OCI-LY1 (cell line): Measurements from ENCODE around the gene PRR16.
A peak's percentile ranks its signal among the peaks of the same experiment; 100 is the strongest.

ENCODE experiments used
- H2AFZ ChIP-seq: fragments of 200-600 bp; sonication (generic), shearing (Covaris generic); 2 replicates; pipeline ENCODE4 v1.6.0; 2014; ENCODE audit warnings: antibody characterized with exemption, mild to moderate bottlenecking, low read length
- H3F3A ChIP-seq: fragments of 200-600 bp; sonication (generic), shearing (Covaris generic); 2 replicates; pipeline ENCODE4 v1.6.0; 2014; ENCODE audit warnings: mild to moderate bottlenecking, antibody characterized with exemption, low read length, moderate library complexity; ENCODE audit not compliant: insufficient read depth
- H3K27ac ChIP-seq: fragments of 200-600 bp; sonication (generic); 2 replicates; pipeline ENCODE4 v1.5.1; 2014; ENCODE audit warnings: low read length, mixed run types, mild to moderate bottlenecking, low read depth; ENCODE audit not compliant: poor library complexity, severe bottlenecking
- H3K27me3 ChIP-seq: fragments of 200-600 bp; sonication (generic); 2 replicates; pipeline ENCODE4 v1.6.0; 2014; ENCODE audit warnings: antibody characterized with exemption, mild to moderate bottlenecking, low read length, moderate library complexity; ENCODE audit not compliant: insufficient read depth
- H3K36me3 ChIP-seq: fragments of 200-600 bp; sonication (generic); 2 replicates; pipeline ENCODE4 v1.6.1; 2014; ENCODE audit warnings: mild to moderate bottlenecking, antibody characterized with exemption, low read length, moderate library complexity, mixed read lengths; ENCODE audit not compliant: insufficient read depth
- H3K4me1 ChIP-seq: fragments of 200-600 bp; sonication (generic); 2 replicates; pipeline ENCODE4 v1.5.1; 2014; ENCODE audit warnings: mild to moderate bottlenecking, low read length, moderate library complexity; ENCODE audit not compliant: insufficient read depth, severe bottlenecking
- H3K4me2 ChIP-seq: fragments of 200-600 bp; sonication (generic), shearing (Covaris generic); 2 replicates; pipeline ENCODE4 v1.6.1; 2014; ENCODE audit warnings: low read length
- H3K4me3 ChIP-seq: fragments of 200-600 bp; sonication (generic); 2 replicates; pipeline ENCODE4 v1.5.1; 2014; ENCODE audit warnings: low read length, low read depth, mild to moderate bottlenecking, mixed read lengths; ENCODE audit not compliant: poor library complexity, severe bottlenecking
- H3K79me2 ChIP-seq: fragments of 200-600 bp; shearing (Covaris generic); 2 replicates; pipeline ENCODE4 v1.6.1; 2016; ENCODE audit warnings: mixed run types, low read length, mixed read lengths; ENCODE audit not compliant: insufficient read depth
- H3K9ac ChIP-seq: fragments of 200-600 bp; sonication (generic), shearing (Covaris generic); 2 replicates; pipeline ENCODE4 v1.6.1; 2014; ENCODE audit warnings: mild to moderate bottlenecking, low read length, mixed read lengths
- H3K9me2 ChIP-seq: fragments of 200-600 bp; sonication (generic), shearing (Covaris generic); 2 replicates; pipeline ENCODE4 v1.6.1; 2014; ENCODE audit warnings: low read depth, mild to moderate bottlenecking, low read length, mixed read lengths
- H3K9me3 ChIP-seq: fragments of 200-600 bp; shearing (Covaris generic); 2 replicates; pipeline ENCODE4 v1.6.1; 2014; ENCODE audit warnings: low read length, mixed read lengths
- H4K20me1 ChIP-seq: fragments of 200-600 bp; sonication (generic), shearing (Covaris generic); 2 replicates; pipeline ENCODE4 v1.6.0; 2016; ENCODE audit warnings: mild to moderate bottlenecking, low read length; ENCODE audit not compliant: insufficient read depth
- EZH2 ChIP-seq: fragments of 200-600 bp; sonication (generic), shearing (Covaris generic); IDR thresholded peaks from 2 replicates; pipeline ENCODE4 v1.8.0; 2017; ENCODE audit warnings: borderline replicate concordance, mixed run types, mild to moderate bottlenecking, antibody characterized with exemption, low read length, moderate library complexity, mixed read lengths
- TF ChIP-seq, protein P1 (sequence below): fragments of 200-600 bp; sonication (generic), shearing (Covaris generic); IDR thresholded peaks from 2 replicates; pipeline ENCODE4 v1.5.1; 2017; ENCODE audit warnings: mild to moderate bottlenecking, antibody characterized with exemption, low read length, moderate library complexity, mixed read lengths

The PRR16 gene

DNA sequence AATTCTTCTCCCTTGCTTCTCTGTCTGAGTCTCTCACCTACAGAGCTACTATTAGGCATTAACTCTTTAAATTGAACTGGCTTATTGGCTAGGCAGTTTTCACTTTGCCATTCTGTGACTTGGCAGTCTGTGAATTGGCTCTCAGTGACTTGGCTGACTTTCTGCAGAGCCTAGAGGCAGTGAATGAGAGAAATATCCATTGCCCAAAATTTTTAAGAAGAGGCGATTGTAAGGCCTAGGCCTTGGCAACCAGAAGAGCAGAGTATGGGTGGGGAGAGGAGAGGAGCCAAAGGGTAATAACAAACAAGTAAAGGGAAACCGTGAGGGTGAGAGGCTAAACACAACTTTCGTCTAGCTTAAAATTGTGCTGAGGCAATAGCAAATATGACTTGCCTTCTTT, 176.7 kb downstream of the PRR16 start:
- no peaks in the 10 kb centered on the region for H3K9me2 ChIP-seq
- no peaks in the 10 kb centered on the region for H3F3A ChIP-seq
- no peaks in the 10 kb centered on the region for H3K9me3 ChIP-seq
- no peaks in the 10 kb centered on the region for H3K4me1 ChIP-seq
- no peaks in the 10 kb centered on the region for H3K36me3 ChIP-seq
- no peak overlapping the region for H3K27ac ChIP-seq
- no peak overlapping the region for H2AFZ ChIP-seq
- H3K9ac ChIP-seq = no peak overlapping the region
- no peaks in the 10 kb centered on the region for H3K27me3 ChIP-seq
- H3K4me3 ChIP-seq = no peak overlapping the region
- no peaks in the 10 kb centered on the region for H4K20me1 ChIP-seq
- no peaks in the 10 kb centered on the region for H3K79me2 ChIP-seq
- no peak overlapping the region for H3K4me2 ChIP-seq
- no peak for TF ChIP-seq EZH2
- TF ChIP-seq, protein P1, sequence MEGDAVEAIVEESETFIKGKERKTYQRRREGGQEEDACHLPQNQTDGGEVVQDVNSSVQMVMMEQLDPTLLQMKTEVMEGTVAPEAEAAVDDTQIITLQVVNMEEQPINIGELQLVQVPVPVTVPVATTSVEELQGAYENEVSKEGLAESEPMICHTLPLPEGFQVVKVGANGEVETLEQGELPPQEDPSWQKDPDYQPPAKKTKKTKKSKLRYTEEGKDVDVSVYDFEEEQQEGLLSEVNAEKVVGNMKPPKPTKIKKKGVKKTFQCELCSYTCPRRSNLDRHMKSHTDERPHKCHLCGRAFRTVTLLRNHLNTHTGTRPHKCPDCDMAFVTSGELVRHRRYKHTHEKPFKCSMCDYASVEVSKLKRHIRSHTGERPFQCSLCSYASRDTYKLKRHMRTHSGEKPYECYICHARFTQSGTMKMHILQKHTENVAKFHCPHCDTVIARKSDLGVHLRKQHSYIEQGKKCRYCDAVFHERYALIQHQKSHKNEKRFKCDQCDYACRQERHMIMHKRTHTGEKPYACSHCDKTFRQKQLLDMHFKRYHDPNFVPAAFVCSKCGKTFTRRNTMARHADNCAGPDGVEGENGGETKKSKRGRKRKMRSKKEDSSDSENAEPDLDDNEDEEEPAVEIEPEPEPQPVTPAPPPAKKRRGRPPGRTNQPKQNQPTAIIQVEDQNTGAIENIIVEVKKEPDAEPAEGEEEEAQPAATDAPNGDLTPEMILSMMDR = no peak

DNA sequence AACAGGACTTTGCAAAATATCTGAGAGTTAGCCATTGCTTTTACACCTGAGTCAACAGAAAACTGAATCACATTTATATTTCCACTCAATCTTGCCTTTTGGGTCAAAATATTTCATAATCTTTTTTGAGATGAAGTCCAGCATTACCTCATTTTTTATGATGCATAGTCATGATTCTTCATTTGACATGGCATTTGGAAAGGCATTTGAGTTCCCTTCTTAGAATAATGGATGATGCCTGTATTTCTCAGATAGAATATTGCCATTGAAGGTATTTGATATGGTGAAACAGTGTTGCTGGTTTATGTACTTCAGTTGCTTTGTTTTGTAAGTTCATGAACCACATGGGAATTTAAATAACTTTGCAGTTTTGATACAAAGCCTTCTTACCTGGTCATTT, 180.4 kb downstream of the PRR16 start:
- Histone ChIP-seq H2AFZ (no peak overlapping the region), H3K79me2 (no peaks in the 10 kb centered on the region), H3K4me1 (no peaks in the 10 kb centered on the region), H3K4me3 (no peak overlapping the region), H4K20me1 (no peaks in the 10 kb centered on the region), H3K4me2 (no peak overlapping the region), H3K9ac (no peak overlapping the region), H3K27me3 (no peaks in the 10 kb centered on the region), H3F3A (no peaks in the 10 kb centered on the region), H3K36me3 (no peaks in the 10 kb centered on the region), H3K9me2 (no peaks in the 10 kb centered on the region), H3K27ac (no peak overlapping the region), H3K9me3 (no peaks in the 10 kb centered on the region)
- TF ChIP-seq, protein P1 = no peak
- TF ChIP-seq EZH2 = no peak

GRCh38 chr5:120655828-120656435, 191.8 kb downstream of the PRR16 start:
- no peak overlapping the region for H2AFZ ChIP-seq
- no peaks in the 10 kb centered on the region for H3K4me1 ChIP-seq
- H3K4me3 ChIP-seq = no peak overlapping the region
- no peaks in the 10 kb centered on the region for H3F3A ChIP-seq
- TF ChIP-seq, protein P1 = peak; percentile 37
- no peak for TF ChIP-seq EZH2
- H3K9ac ChIP-seq = no peak overlapping the region
- H3K79me2 ChIP-seq = no peaks in the 10 kb centered on the region
- no peaks in the 10 kb centered on the region for H3K36me3 ChIP-seq
- no peak overlapping the region for H3K27ac ChIP-seq
- H3K9me3 ChIP-seq = no peaks in the 10 kb centered on the region
- H3K27me3 ChIP-seq = no peaks in the 10 kb centered on the region
- H3K9me2 ChIP-seq = no peaks in the 10 kb centered on the region
- no peaks in the 10 kb centered on the region for H4K20me1 ChIP-seq
- H3K4me2 ChIP-seq = no peak overlapping the region
